ENCODE measurements around the gene CELF2. TPM values are rescaled to one million over a fixed set of nuclear protein-coding genes. Genes with fewer than 3 reads are reported as not detected.

Gene CELF2
- total RNA-seq, 1 experiment from 2014 or later = 28.7 TPM

- TF ChIP-seq CTCF (conservative IDR thresholded peaks at IDR 0.05) = no peak
- no peak for DNase-seq
Observed at GRCh38 chr10:11337516-11337915, 319.8 kb downstream of the CELF2 start.

More at GRCh38 chr10:11337516-11337915, 319.8 kb downstream of the CELF2 start:
- Histone ChIP-seq H4K20me1 (ENCODE audit: control insufficient read depth, insufficient read depth, insufficient read length) (peaks cover 2% of the 10 kb centered on the region), H4K8ac (replicated peaks; ENCODE audit: insufficient read length, low read depth, low read length) (no peak overlapping the region), H3K14ac (ENCODE audit: insufficient read depth, low read length) (peak overlapping the region; percentile 68), H3K79me2 (ENCODE audit: insufficient read depth, low read length) (no peaks in the 10 kb centered on the region), H2BK12ac (ENCODE audit: insufficient read length, low read depth, low read length) (no peak overlapping the region), H3K27me3 (ENCODE audit: insufficient read depth, low read length) (no peaks in the 10 kb centered on the region), H3K56ac (ENCODE audit: insufficient read length, low read depth, low read length) (no peak overlapping the region), H3K4ac (ENCODE audit: low read depth, low read length) (no peak overlapping the region), H3K79me1 (ENCODE audit: insufficient read depth, low read depth, low read length, poor library complexity, severe bottlenecking) (no peaks in the 10 kb centered on the region), H4K5ac (ENCODE audit: insufficient read length, low read depth, low read length) (no peak overlapping the region), H2AK5ac (ENCODE audit: insufficient read length, low read length) (no peak overlapping the region), H2BK120ac (ENCODE audit: low read depth, low read length, poor library complexity, severe bottlenecking) (no peak overlapping the region), H3K23ac (ENCODE audit: insufficient read length, low read depth, low read length) (no peak overlapping the region), H3K4me2 (ENCODE audit: insufficient read depth, insufficient read length, low read length) (no peak overlapping the region), H2AFZ (ENCODE audit: low read length) (no peak overlapping the region), H3K23me2 (ENCODE audit: insufficient read length, low read depth, low read length, poor library complexity, severe bottlenecking) (no peaks in the 10 kb centered on the region), H2BK15ac (ENCODE audit: low read depth, low read length) (no peak overlapping the region), H3T11ph (ENCODE audit: low read length) (no peak overlapping the region), H3K9ac (ENCODE audit: extremely low read depth, insufficient read length, low read length) (no peak overlapping the region), H4K91ac (ENCODE audit: insufficient read length, low read depth, low read length) (no peak overlapping the region), H3K27ac (ENCODE audit: insufficient read length, low read depth, low read length) (no peak overlapping the region), H3K9me3 (ENCODE audit: control insufficient read depth, low read depth, low read length) (no peaks in the 10 kb centered on the region), H3K18ac (ENCODE audit: insufficient read length, low read depth, low read length) (peak overlapping the region; percentile 36), H2BK5ac (ENCODE audit: insufficient read length, low read length) (no peak overlapping the region), H3K4me1 (ENCODE audit: insufficient read depth, low read length) (peaks cover 4% of the 10 kb centered on the region; the same call in 1 of the 2 replicates), H2BK20ac (ENCODE audit: low read depth, low read length, poor library complexity, severe bottlenecking) (no peak overlapping the region)
- Mint-ChIP-seq H3K4me3 (no peak overlapping the region), H3K9me3 (no peaks in the 10 kb centered on the region), H3K36me3 (ENCODE audit: insufficient read depth in 1 of 3, low read depth in 3 of 3) (no peaks in the 10 kb centered on the region), H3K4me1 (peaks cover 25 to 40% of the 10 kb centered on the region in 2 experiments), H3K27ac (no peak overlapping the region), H3K27me3 (ENCODE audit: low read depth) (no peaks in the 10 kb centered on the region; the same call in 1 of the 2 replicates)
- no CpG with 5 or more reads among the region's 15 CpGs for WGBS (ENCODE audit: extremely low coverage, insufficient read length, low lambda C conversion rate)
